HEK293 (cell line): ENCODE data around the gene TMEM255B.

Source experiments
- RBAK ChIP-seq: fragments of 450-650 bp; formaldehyde crosslinking; IDR thresholded peaks from 2 replicates; pipeline ENCODE4 v1.5.1; 2016; ENCODE audit warnings: missing biosample characterization, missing genetic modification characterization
- SCRT2 ChIP-seq: fragments of 450-650 bp; formaldehyde crosslinking; IDR thresholded peaks from 2 replicates; pipeline ENCODE4 v1.5.1; 2016; ENCODE audit warnings: missing biosample characterization, missing genetic modification characterization
- ZNF24 ChIP-seq: fragments of 450-650 bp; formaldehyde crosslinking; IDR thresholded peaks from 2 replicates; pipeline ENCODE4 v1.5.1; 2016; ENCODE audit warnings: missing biosample characterization, missing genetic modification characterization
- ZNF274 ChIP-seq, 2 experiments: fragments of 200-500 bp in 1 of 2; fragments of 450-650 bp in 1 of 2; sonication (Bioruptor generic) in 1 of 2; formaldehyde crosslinking in 1 of 2; IDR thresholded peaks; 2 replicates each; pipeline versions ENCODE4 v1.5.1 to v1.6.1; 2014 to 2016; ENCODE audit warnings: borderline replicate concordance in 1 of 2, inconsistent platforms in 1 of 2, low read length in 1 of 2, missing biosample characterization in 1 of 2, missing genetic modification characterization in 1 of 2
- ZNF37A ChIP-seq: fragments of 450-650 bp; IDR thresholded peaks from 2 replicates; pipeline ENCODE4 v1.5.1; 2018; ENCODE audit warnings: missing biosample characterization, missing genetic modification characterization
- ZNF600 ChIP-seq: fragments of 450-650 bp; formaldehyde crosslinking; IDR thresholded peaks from 2 replicates; pipeline ENCODE4 v1.5.1; 2016; ENCODE audit warnings: missing biosample characterization, missing genetic modification characterization
- ZNF629 ChIP-seq: fragments of 450-650 bp; formaldehyde crosslinking; IDR thresholded peaks from 2 replicates; pipeline ENCODE4 v1.5.1; 2017; ENCODE audit warnings: missing biosample characterization, missing genetic modification characterization
- ZNF664 ChIP-seq: fragments of 450-650 bp; formaldehyde crosslinking; IDR thresholded peaks from 2 replicates; pipeline ENCODE4 v1.5.1; 2016; ENCODE audit warnings: missing biosample characterization, missing genetic modification characterization
- ZNF670 ChIP-seq: fragments of 450-650 bp; formaldehyde crosslinking; IDR thresholded peaks from 2 replicates; pipeline ENCODE4 v1.5.1; 2016; ENCODE audit warnings: missing biosample characterization, missing genetic modification characterization, low read depth
- TF ChIP-seq, protein P1 (sequence below): fragments of 450-650 bp; formaldehyde crosslinking; IDR thresholded peaks from 2 replicates; pipeline ENCODE4 v1.5.1; 2016; ENCODE audit warnings: missing biosample characterization, missing genetic modification characterization
- TF ChIP-seq, protein P2 (sequence below): fragments of 450-650 bp; formaldehyde crosslinking; IDR thresholded peaks from 2 replicates; pipeline ENCODE4 v1.5.1; 2016; ENCODE audit warnings: missing biosample characterization, missing genetic modification characterization
- TF ChIP-seq, protein P3 (sequence below): IDR thresholded peaks from 2 replicates; pipeline ENCODE4 v1.6.1; 2011; ENCODE audit warnings: mild to moderate bottlenecking, low read depth, low read length, borderline replicate concordance

DNA sequence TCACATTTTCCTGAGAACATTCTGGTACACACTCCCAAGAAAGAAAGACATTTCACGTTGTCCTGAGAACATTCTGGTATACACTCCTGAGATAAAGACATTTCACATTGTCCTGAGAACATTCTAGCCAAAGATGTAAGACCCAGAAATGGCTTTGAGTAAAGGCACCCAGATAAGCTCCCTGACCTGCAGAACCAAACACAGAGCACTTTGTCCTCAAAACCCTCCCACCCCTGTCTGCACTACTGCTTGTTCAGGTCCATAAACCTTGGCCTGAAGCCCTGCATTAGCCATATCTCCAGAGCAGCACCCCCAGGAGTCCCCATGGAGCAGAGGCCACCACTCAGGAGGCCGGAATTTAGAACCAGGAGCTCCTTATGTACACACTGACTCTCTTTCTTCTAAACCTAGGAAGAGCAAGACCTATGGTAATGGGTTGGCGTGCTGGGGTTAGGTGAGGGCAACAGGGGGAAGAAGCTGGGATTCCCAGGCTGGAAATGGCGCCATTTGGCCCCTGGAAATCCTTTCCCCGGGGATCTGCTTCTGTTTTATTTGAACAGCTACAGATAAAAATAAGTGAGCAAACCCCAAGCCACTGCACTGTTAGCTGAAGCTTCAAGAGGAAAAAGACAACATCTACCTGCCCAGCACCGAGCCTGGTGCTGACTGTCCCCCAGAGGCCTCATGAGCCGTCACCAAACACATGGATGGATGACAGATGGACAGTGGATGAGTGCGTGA lies 91.1 kb downstream of the TMEM255B start:
- TF ChIP-seq ZNF600 (tag by site-specific recombination) (no peak), ZNF274 (IDR thresholded peaks at IDR 0.05; ENCODE audit: low read length) (no peak), ZNF274 (tag by site-specific recombination; IDR thresholded peaks at IDR 0.05; ENCODE audit: borderline replicate concordance) (no peak), ZNF664 (no peak), ZNF670 (tag by site-specific recombination) (no peak), ZNF24 (tag by site-specific recombination) (no peak), ZNF629 (no peak), SCRT2 (tag by site-specific recombination) (no peak), RBAK (tag by site-specific recombination) (no peak), ZNF37A (tag by site-specific recombination) (no peak)
- TF ChIP-seq, protein P1, sequence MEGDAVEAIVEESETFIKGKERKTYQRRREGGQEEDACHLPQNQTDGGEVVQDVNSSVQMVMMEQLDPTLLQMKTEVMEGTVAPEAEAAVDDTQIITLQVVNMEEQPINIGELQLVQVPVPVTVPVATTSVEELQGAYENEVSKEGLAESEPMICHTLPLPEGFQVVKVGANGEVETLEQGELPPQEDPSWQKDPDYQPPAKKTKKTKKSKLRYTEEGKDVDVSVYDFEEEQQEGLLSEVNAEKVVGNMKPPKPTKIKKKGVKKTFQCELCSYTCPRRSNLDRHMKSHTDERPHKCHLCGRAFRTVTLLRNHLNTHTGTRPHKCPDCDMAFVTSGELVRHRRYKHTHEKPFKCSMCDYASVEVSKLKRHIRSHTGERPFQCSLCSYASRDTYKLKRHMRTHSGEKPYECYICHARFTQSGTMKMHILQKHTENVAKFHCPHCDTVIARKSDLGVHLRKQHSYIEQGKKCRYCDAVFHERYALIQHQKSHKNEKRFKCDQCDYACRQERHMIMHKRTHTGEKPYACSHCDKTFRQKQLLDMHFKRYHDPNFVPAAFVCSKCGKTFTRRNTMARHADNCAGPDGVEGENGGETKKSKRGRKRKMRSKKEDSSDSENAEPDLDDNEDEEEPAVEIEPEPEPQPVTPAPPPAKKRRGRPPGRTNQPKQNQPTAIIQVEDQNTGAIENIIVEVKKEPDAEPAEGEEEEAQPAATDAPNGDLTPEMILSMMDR (tag by site-specific recombination) = no peak
- TF ChIP-seq, protein P2, sequence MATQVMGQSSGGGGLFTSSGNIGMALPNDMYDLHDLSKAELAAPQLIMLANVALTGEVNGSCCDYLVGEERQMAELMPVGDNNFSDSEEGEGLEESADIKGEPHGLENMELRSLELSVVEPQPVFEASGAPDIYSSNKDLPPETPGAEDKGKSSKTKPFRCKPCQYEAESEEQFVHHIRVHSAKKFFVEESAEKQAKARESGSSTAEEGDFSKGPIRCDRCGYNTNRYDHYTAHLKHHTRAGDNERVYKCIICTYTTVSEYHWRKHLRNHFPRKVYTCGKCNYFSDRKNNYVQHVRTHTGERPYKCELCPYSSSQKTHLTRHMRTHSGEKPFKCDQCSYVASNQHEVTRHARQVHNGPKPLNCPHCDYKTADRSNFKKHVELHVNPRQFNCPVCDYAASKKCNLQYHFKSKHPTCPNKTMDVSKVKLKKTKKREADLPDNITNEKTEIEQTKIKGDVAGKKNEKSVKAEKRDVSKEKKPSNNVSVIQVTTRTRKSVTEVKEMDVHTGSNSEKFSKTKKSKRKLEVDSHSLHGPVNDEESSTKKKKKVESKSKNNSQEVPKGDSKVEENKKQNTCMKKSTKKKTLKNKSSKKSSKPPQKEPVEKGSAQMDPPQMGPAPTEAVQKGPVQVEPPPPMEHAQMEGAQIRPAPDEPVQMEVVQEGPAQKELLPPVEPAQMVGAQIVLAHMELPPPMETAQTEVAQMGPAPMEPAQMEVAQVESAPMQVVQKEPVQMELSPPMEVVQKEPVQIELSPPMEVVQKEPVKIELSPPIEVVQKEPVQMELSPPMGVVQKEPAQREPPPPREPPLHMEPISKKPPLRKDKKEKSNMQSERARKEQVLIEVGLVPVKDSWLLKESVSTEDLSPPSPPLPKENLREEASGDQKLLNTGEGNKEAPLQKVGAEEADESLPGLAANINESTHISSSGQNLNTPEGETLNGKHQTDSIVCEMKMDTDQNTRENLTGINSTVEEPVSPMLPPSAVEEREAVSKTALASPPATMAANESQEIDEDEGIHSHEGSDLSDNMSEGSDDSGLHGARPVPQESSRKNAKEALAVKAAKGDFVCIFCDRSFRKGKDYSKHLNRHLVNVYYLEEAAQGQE (tag by site-specific recombination) = no peak
- TF ChIP-seq, protein P3, sequence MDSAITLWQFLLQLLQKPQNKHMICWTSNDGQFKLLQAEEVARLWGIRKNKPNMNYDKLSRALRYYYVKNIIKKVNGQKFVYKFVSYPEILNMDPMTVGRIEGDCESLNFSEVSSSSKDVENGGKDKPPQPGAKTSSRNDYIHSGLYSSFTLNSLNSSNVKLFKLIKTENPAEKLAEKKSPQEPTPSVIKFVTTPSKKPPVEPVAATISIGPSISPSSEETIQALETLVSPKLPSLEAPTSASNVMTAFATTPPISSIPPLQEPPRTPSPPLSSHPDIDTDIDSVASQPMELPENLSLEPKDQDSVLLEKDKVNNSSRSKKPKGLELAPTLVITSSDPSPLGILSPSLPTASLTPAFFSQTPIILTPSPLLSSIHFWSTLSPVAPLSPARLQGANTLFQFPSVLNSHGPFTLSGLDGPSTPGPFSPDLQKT = no peak
